Naive B cell (primary cell): ENCODE measurements around the gene PREX1. TPM values are rescaled to one million over a fixed set of nuclear protein-coding genes. Genes with fewer than 3 reads are reported as not detected.

Source experiments
- ATAC-seq, 2 donors: fragments of 150-1000 bp; cut with Tn5 transposase; 2 replicates each; pipeline ENCODE4 v1.10.0; 2021; ENCODE audit warnings: low read depth in 2 of 2, mild to moderate bottlenecking in 2 of 2, moderate library complexity in 2 of 2
- DNase-seq: peaks from one replicate; pipeline ENCODE4 v3.0.0; 2022
- H3K27ac Mint-ChIP-seq, 6 donors: one replicate each; pipeline ENCODE4 v1.8.0; 2020 to 2022; ENCODE audit warnings: mild to moderate bottlenecking in 6 of 6, mixed read lengths in 6 of 6, moderate library complexity in 5 of 6, inconsistent platforms in 2 of 6
- H3K27me3 Mint-ChIP-seq, 3 donors: one replicate each; pipeline ENCODE4 v1.8.0; 2021 to 2022; ENCODE audit warnings: mixed read lengths in 3 of 3, mild to moderate bottlenecking in 1 of 3
- H3K36me3 Mint-ChIP-seq, 2 donors: one replicate each; pipeline ENCODE4 v1.8.0; 2020 to 2022; ENCODE audit warnings: mixed read lengths in 2 of 2, inconsistent platforms in 1 of 2, mild to moderate bottlenecking in 1 of 2
- H3K4me1 Mint-ChIP-seq, 3 donors: one replicate each; pipeline ENCODE4 v1.8.0; 2020 to 2022; ENCODE audit warnings: mixed read lengths in 3 of 3, inconsistent platforms in 1 of 3, mild to moderate bottlenecking in 1 of 3, moderate library complexity in 1 of 3
- H3K4me3 Mint-ChIP-seq, 8 donors: one replicate each; pipeline ENCODE4 v1.8.0; 2020 to 2022; ENCODE audit warnings: mild to moderate bottlenecking in 8 of 8, mixed read lengths in 8 of 8, moderate library complexity in 8 of 8, inconsistent platforms in 2 of 8
- H3K9me3 Mint-ChIP-seq, 7 donors: one replicate each; pipeline ENCODE4 v1.8.0; 2020 to 2022; ENCODE audit warnings: mixed read lengths in 7 of 7, mild to moderate bottlenecking in 5 of 7, inconsistent platforms in 2 of 7, moderate library complexity in 1 of 7
- polyA plus RNA-seq, 6 donors: library from polyadenylated mRNA; unstranded; fragments of 300-500 nt; fragmentation: Illumina TruSeq; gene quantifications; one replicate each; pipeline ENCODE4 v1.2.3, GENCODE V29; 2021; ENCODE audit warnings: low read depth in 6 of 6

Gene PREX1
- polyA plus RNA-seq, 6 donors from 2014 or later = 13.3 to 37.5 (median 17.1) TPM

- Mint-ChIP-seq H3K4me3 (peak overlapping the region in 1 of 8 donors; percentile 49), H3K27me3 (no peaks in the 10 kb centered on the region), H3K36me3 (peaks cover 6 to 17% of the 10 kb centered on the region in 2 donors), H3K27ac (peak overlapping the region in 4 of 6 donors; percentile 74 to 85 (median 78)), H3K9me3 (peaks cover 0 to 5% (median 2%) of the 10 kb centered on the region in 7 donors), H3K4me1 (peaks cover 51 to 81% (median 71%) of the 10 kb centered on the region in 3 donors)
- DNase-seq (no peak), ATAC-seq (no peak)
Measured at GRCh38 chr20:48799328-48800105, 28.3 kb downstream of the PREX1 start.

DNA sequence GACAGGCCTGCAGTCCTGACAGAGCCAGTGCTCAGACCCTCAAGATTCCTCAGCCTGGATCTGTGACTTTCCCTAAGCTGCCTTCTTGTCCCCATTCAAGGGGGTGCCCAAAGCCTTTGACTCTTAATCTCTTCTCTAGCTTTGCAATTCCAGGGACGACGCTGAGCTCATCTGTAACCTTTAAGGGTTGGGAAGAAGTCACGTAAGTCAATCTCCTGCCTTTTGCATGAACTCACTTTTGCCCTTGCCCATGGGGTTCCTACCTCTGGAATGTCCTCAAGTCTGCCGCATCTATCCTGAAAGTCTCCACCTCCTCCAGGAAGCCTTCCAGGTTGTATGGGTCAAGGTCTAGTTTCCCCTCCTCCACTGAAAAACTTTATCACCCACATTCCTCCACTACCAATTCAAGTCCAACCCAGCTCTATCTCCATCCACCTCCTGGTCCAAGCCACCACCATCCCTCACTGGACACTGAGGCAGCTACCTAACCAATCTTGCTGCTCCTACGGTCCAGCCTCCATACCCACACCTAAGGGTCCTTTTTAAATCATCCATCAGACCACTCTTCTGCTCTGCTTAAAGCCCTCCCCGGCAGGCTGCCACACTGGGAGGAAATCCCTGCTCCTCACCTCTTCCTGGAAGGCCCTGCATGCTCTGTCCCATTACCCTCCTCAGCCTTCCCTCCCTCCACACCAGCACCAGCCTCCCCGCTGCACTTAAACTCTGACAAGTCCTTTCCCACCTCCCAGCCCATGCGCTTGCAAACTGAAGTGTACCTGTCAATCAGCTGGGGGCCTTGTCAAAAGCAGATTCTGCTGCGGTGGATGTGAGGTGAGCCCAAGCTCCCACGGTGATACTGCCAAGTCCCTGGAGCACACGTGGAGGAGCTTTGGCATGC is 29.7 kb downstream of the PREX1 start:
- ATAC-seq (no peak), DNase-seq (no peak)
- Mint-ChIP-seq H3K36me3 (peaks cover 0 to 9% of the 10 kb centered on the region in 2 donors), H3K4me1 (peaks cover 46 to 74% (median 64%) of the 10 kb centered on the region in 3 donors), H3K27me3 (no peaks in the 10 kb centered on the region), H3K4me3 (peak overlapping the region in 6 of 8 donors; percentile 9 to 69 (median 58)), H3K27ac (peak overlapping the region in 5 of 6 donors; percentile 24 to 90 (median 85)), H3K9me3 (peaks cover 0 to 5% (median 0%) of the 10 kb centered on the region in 7 donors)

DNA sequence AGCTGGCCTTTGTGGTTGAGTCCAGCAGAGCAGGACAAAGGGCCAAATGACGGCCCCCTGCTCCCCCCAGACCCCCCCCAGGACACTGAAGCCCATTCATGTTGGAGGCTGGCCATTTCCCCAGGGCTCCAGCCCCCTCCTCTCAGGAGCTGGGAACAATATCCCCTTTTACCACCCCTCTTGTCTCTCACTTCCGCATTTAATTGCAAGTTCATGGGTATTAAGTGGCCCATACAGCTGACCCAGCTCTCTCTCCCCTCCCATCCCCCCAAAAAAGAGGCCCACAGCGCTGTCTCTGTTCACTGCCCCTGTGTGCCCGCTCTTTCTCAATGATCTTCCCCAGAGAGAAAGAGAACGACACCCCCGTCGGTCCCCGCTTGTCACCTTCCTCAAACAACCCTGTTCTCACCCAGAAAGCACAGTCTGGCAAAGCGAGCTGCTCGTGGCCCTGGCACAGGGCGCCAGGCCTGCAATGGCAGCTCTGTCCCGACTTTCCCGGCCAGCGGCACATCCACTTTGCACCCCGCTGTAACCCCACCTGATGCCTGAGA is 30.4 kb downstream of the PREX1 start:
- Mint-ChIP-seq H3K9me3 (peaks cover 0 to 3% (median 0%) of the 10 kb centered on the region in 7 donors), H3K27me3 (no peaks in the 10 kb centered on the region), H3K36me3 (peaks cover 0 to 4% of the 10 kb centered on the region in 2 donors), H3K4me1 (peaks cover 42 to 69% (median 64%) of the 10 kb centered on the region in 3 donors), H3K27ac (peak overlapping the region in 5 of 6 donors; percentile 33 to 85 (median 76)), H3K4me3 (peak overlapping the region in 4 of 8 donors; percentile 14 to 66 (median 38))
- DNase-seq (no peak), ATAC-seq (peak; percentile 27 to 39)

GRCh38 chr20:48795732-48796131 is 32.1 kb downstream of the PREX1 start:
- no peak for DNase-seq

DNA sequence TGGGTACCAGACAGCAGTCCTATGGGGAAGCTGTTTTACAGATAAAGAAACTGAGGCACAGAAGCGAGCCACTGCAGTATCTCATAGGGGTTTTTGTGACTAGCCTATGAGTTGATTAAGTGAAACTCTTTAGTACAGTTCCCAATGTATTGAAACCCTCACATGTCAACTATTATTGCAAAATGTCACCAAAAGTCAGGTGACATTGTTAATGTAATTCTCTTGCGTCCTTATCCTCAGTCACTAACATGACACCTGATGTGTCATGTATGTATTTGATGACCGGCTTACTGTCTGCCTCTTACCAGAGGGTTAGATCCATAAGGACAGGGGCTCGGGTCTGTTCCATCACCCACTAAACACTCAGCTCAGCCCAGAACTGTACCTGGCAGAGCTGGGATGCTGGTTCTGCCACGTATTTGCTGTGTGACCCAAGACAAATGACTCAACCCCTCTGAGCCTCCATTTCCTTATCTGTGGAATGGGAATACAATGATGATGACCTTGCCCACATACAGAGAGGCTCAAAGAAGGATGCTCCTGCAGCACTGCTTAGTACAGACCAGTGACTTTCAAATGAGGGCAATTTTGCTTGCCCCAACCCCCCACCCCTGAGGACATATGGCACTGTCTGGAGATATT is 32.9 kb downstream of the PREX1 start:
- H3K27ac Mint-ChIP-seq = peak overlapping the region in 3 of 6 donors; percentile 58 to 70 (median 69)
- no peak overlapping the region for H3K4me3 Mint-ChIP-seq
- ATAC-seq = no peak
- no peaks in the 10 kb centered on the region for H3K36me3 Mint-ChIP-seq
- no peaks in the 10 kb centered on the region for H3K27me3 Mint-ChIP-seq
- no peaks in the 10 kb centered on the region for H3K9me3 Mint-ChIP-seq
- DNase-seq = no peak
- H3K4me1 Mint-ChIP-seq = peaks cover 44 to 73% (median 67%) of the 10 kb centered on the region in 3 donors

More at GRCh38 chr20:48795732-48796131, 32.1 kb downstream of the PREX1 start:
- H3K4me3 Mint-ChIP-seq = no peak overlapping the region
- H3K27ac Mint-ChIP-seq = peak overlapping the region in 4 of 6 donors; percentile 12 to 70 (median 60)
- no peaks in the 10 kb centered on the region for H3K36me3 Mint-ChIP-seq
- no peak for ATAC-seq
- no peaks in the 10 kb centered on the region for H3K27me3 Mint-ChIP-seq
- H3K9me3 Mint-ChIP-seq = no peaks in the 10 kb centered on the region
- H3K4me1 Mint-ChIP-seq = peaks cover 36 to 66% (median 65%) of the 10 kb centered on the region in 3 donors

- H3K4me3 Mint-ChIP-seq = peak overlapping the region in 2 of 8 donors; percentile 7 to 26
- H3K4me1 Mint-ChIP-seq = peaks cover 49 to 74% (median 70%) of the 10 kb centered on the region in 3 donors
- no peak for DNase-seq
- H3K27me3 Mint-ChIP-seq = no peaks in the 10 kb centered on the region
- H3K9me3 Mint-ChIP-seq = no peaks in the 10 kb centered on the region
- H3K36me3 Mint-ChIP-seq = no peaks in the 10 kb centered on the region
- peak overlapping the region in 5 of 6 donors; percentile 63 to 95 (median 79) for H3K27ac Mint-ChIP-seq
- ATAC-seq = no peak
Measured at GRCh38 chr20:48794360-48794759, 33.4 kb downstream of the PREX1 start.

DNA sequence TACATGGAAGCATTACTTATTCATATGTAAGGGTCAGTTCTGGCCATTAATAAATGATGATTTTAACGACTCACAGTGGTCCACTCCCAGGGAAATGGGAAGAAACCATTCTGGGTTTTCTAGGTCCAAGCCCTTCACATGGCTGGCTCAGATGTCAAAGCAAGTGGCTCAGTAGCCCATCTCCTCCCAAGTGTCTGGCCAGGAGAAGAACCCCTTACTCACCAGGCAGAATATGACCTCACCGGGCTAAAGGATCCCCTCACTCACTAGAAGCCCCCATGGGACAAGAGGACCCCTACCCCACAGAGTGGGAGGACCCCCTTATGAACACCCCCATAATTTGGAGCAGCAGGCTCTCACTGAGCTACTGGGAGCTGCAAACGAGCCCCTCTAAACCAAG is 34.0 kb downstream of the PREX1 start:
- Mint-ChIP-seq H3K4me1 (peaks cover 55 to 76% (median 70%) of the 10 kb centered on the region in 3 donors), H3K9me3 (no peaks in the 10 kb centered on the region), H3K36me3 (no peaks in the 10 kb centered on the region), H3K4me3 (no peak overlapping the region), H3K27ac (peak overlapping the region in 5 of 6 donors; percentile 9 to 79 (median 63)), H3K27me3 (no peaks in the 10 kb centered on the region)
- DNase-seq (no peak), ATAC-seq (no peak)

GRCh38 chr20:48791666-48792071 is 36.1 kb downstream of the PREX1 start:
- H3K9me3 Mint-ChIP-seq = no peaks in the 10 kb centered on the region
- DNase-seq (no peak), ATAC-seq (no peak)
- peak overlapping the region in 1 of 8 donors; percentile 67 for H3K4me3 Mint-ChIP-seq
- H3K4me1 Mint-ChIP-seq = peaks cover 58 to 80% (median 73%) of the 10 kb centered on the region in 3 donors
- no peaks in the 10 kb centered on the region for H3K27me3 Mint-ChIP-seq
- peak overlapping the region in 1 of 6 donors; percentile 72 for H3K27ac Mint-ChIP-seq
- H3K36me3 Mint-ChIP-seq = no peaks in the 10 kb centered on the region

DNA sequence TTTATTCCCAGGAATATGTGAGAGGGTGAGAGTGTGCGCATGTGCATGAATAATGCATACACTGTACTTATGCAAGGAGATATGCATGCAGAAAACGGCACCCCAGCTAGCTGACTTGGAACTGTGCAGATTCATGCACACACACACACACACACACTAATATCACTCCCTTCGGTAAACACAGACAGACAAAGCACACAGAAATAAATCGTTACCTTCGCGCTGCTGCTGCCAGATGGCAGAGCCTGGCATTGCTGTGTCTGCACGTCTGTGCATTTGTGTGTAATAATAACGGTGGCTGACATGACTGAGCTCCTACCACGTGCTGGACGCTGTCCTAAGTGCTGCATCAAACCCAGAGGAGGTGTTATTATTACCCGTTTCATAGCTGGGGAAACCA is 36.8 kb downstream of the PREX1 start:
- DNase-seq (no peak), ATAC-seq (no peak)
- Mint-ChIP-seq H3K27ac (peak overlapping the region in 3 of 6 donors; percentile 71 to 89 (median 88)), H3K4me1 (peaks cover 65 to 87% (median 79%) of the 10 kb centered on the region in 3 donors), H3K4me3 (peak overlapping the region in 2 of 8 donors; percentile 0 to 16), H3K27me3 (no peaks in the 10 kb centered on the region), H3K9me3 (no peaks in the 10 kb centered on the region), H3K36me3 (no peaks in the 10 kb centered on the region)

DNA sequence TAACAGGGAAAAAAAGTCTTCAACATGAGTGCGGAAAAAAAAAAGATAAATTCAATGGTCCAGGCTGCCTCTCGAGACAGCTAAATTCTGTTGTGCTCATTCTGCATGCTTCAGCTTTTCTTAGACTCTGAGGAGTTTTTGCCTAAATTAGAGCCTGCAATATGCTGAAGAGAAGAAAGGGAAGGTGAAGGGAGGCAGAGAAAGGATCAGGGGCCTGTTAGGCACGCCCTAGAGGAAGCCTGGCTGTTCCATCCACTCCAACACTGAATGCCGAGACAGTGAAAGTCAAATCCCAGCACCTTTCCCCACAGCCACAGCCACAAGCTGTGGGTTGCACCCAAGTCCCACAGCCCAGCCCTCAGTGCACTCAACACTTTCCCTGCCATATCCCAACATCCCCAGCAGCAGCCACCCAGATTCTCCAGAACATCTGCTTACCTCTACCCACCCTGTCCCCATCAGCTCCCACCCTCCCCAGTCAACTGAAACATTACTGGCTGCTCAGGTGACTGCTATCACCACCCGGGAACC is 37.3 kb downstream of the PREX1 start:
- Mint-ChIP-seq H3K9me3 (no peaks in the 10 kb centered on the region), H3K36me3 (no peaks in the 10 kb centered on the region), H3K27me3 (no peaks in the 10 kb centered on the region), H3K27ac (peak overlapping the region in 5 of 6 donors; percentile 71 to 97 (median 91)), H3K4me1 (peaks cover 65 to 90% (median 80%) of the 10 kb centered on the region in 3 donors), H3K4me3 (peak overlapping the region in 2 of 8 donors; percentile 5 to 26)
- no peak for DNase-seq
- ATAC-seq = no peak

GRCh38 chr20:48789781-48790472 is 37.9 kb downstream of the PREX1 start:
- Mint-ChIP-seq H3K4me3 (peak overlapping the region in 2 of 8 donors; percentile 5 to 19), H3K27ac (peak overlapping the region in 5 of 6 donors; percentile 74 to 97 (median 94))

DNA sequence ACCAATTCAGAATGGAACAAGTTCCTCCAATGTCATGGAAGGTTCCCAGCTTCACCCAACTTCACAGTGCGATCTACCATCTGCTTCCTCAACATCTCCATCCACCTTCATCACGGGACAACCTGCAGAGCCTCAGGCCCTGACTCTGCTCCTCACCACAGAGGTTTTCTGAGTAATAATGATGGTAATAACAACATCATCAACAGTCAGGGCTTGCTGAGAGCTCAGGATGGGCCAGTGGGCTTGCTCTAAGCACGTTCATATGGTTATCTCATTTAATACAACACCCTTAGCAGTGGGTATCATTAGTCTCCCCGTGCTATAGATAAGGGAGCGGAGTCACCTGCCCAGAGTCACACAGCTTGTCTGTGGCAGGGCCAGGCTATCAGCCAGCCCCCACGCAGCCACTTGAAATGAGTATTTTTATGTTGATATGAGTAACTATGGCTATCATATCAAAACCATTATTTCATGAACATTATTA is 38.6 kb downstream of the PREX1 start:
- Mint-ChIP-seq H3K27ac (peak overlapping the region in 5 of 6 donors; percentile 74 to 97 (median 94)), H3K4me3 (peak overlapping the region in 5 of 8 donors; percentile 19 to 88 (median 58))

More at GRCh38 chr20:48789781-48790472, 37.9 kb downstream of the PREX1 start:
- H3K36me3 Mint-ChIP-seq = no peaks in the 10 kb centered on the region
- H3K27me3 Mint-ChIP-seq = no peaks in the 10 kb centered on the region
- ATAC-seq = no peak
- no peaks in the 10 kb centered on the region for H3K9me3 Mint-ChIP-seq
- no peak for DNase-seq
- H3K4me1 Mint-ChIP-seq = peaks cover 62 to 88% (median 79%) of the 10 kb centered on the region in 3 donors

More for the DNA sequence above, 38.6 kb downstream of the PREX1 start:
- H3K9me3 Mint-ChIP-seq = no peaks in the 10 kb centered on the region
- peaks cover 61 to 87% (median 80%) of the 10 kb centered on the region in 3 donors for H3K4me1 Mint-ChIP-seq
- no peaks in the 10 kb centered on the region for H3K36me3 Mint-ChIP-seq
- ATAC-seq = peak; percentile 5 to 8
- no peaks in the 10 kb centered on the region for H3K27me3 Mint-ChIP-seq
- no peak for DNase-seq
